ENCODE measurements around the gene VIP.
"Not testable (repeated sequence)": the region's sequence is repeated elsewhere in the genome, so short reads cannot be mapped to it uniquely, and the experiment has no call there.

Gene VIP

GRCh38 chr6:152750694-152751093 lies at the start of gene VIP:
Gene VIP, plus strand, starts transcription at chr6:152750797. Its CDS starts 1,381 bp downstream, at chr6:152752178.
- peak; percentile 30 for DNase-seq

- DNase-seq = no peak
Observed at GRCh38 chr6:152701081-152701862, 49.3 kb upstream of the VIP start.

GRCh38 chr6:152701863-152702401 lies 48.7 kb upstream of the VIP start:
- no peak for DNase-seq

- not testable (repeated sequence) for DNase-seq
Observed at GRCh38 chr6:152703750-152704149, 46.8 kb upstream of the VIP start.

- DNase-seq = no peak
Observed at GRCh38 chr6:152705327-152705726, 45.3 kb upstream of the VIP start.

- DNase-seq = no peak
Observed at GRCh38 chr6:152716322-152716721, 34.3 kb upstream of the VIP start.

GRCh38 chr6:152720974-152721373 lies 29.6 kb upstream of the VIP start:
- no peak for DNase-seq

GRCh38 chr6:152721956-152722355 lies 28.6 kb upstream of the VIP start:
- DNase-seq = no peak

- no peak for DNase-seq
Observed at GRCh38 chr6:152723398-152723797, 27.2 kb upstream of the VIP start.

- DNase-seq = no peak
Observed at GRCh38 chr6:152726313-152726712, 24.3 kb upstream of the VIP start.

- DNase-seq = peak; percentile 6
Observed at GRCh38 chr6:152727507-152727906, 23.1 kb upstream of the VIP start.

- no peak for DNase-seq
Observed at GRCh38 chr6:152734630-152735029, 16.0 kb upstream of the VIP start.

- no peak for DNase-seq
Observed at GRCh38 chr6:152736687-152737273, 13.8 kb upstream of the VIP start.

GRCh38 chr6:152745509-152746171 lies 5.0 kb upstream of the VIP start:
- DNase-seq = no peak

- DNase-seq = no peak
Observed at GRCh38 chr6:152746172-152746553, 4.4 kb upstream of the VIP start.

- DNase-seq = no peak
Observed at GRCh38 chr6:152748843-152749242, 1.8 kb upstream of the VIP start.

GRCh38 chr6:152749336-152749735 lies 1.3 kb upstream of the VIP start:
- DNase-seq = no peak

GRCh38 chr6:152765331-152765730 lies 14.7 kb downstream of the VIP start:
- DNase-seq = no peak

GRCh38 chr6:152769159-152769558 lies 18.6 kb downstream of the VIP start:
- DNase-seq = no peak

- no peak for DNase-seq
Observed at GRCh38 chr6:152769993-152770392, 19.4 kb downstream of the VIP start.

GRCh38 chr6:152771061-152771687 lies 20.6 kb downstream of the VIP start:
- no peak for DNase-seq

- DNase-seq = no peak
Observed at GRCh38 chr6:152775428-152775827, 24.8 kb downstream of the VIP start.

GRCh38 chr6:152776833-152777232 lies 26.2 kb downstream of the VIP start:
- DNase-seq = no peak
